HEK293 (cell line): ENCODE measurements around the gene CDT1.

ENCODE experiments used
- CTCF ChIA-PET: fragments of 350-600 bp; formaldehyde crosslinking; extraction: SDS; loops from one replicate; lab custom pipeline; 2021; ENCODE audit warnings: antibody characterized with exemption; lab: Yijun Ruan, JAX
- POLR2A ChIA-PET: fragments of 300-600 bp; formaldehyde crosslinking; extraction: SDS; loops from one replicate; lab custom pipeline; 2020; ENCODE audit warnings: antibody characterized with exemption, inconsistent platforms; lab: Yijun Ruan, JAX
- H3K27ac ChIP-seq: fragments of 200-500 bp; sonication (Bioruptor generic); 2 replicates; pipeline ENCODE4 v1.5.1; 2014; ENCODE audit warnings: low read depth, low read length, control low read depth, inconsistent platforms; ENCODE audit errors: extremely low read depth
- H3K36me3 ChIP-seq, 2 experiments: fragments of 200-500 bp in 1 of 2; sonication (Bioruptor generic) in 1 of 2; 1 replicate in 1 of 2; 2 replicates in 1 of 2; pipeline ENCODE4 v1.5.1; 2014 to 2017; ENCODE audit warnings: inconsistent platforms in 2 of 2, low read length in 2 of 2; ENCODE audit not compliant: control insufficient read depth in 2 of 2, insufficient read depth in 1 of 2
- H3K4me1 ChIP-seq: fragments of 200-500 bp; sonication (Bioruptor generic); 2 replicates; pipeline ENCODE4 v1.5.1; 2014; ENCODE audit warnings: mild to moderate bottlenecking, low read length, inconsistent platforms; ENCODE audit not compliant: control insufficient read depth, insufficient read depth
- H3K4me3 ChIP-seq: 2 replicates; pipeline ENCODE4 v1.5.1; 2011; ENCODE audit warnings: low read depth, mild to moderate bottlenecking, control low read depth, low read length, moderate library complexity
- H3K9me3 ChIP-seq: fragments of 200-500 bp; sonication (Bioruptor generic); 2 replicates; pipeline ENCODE4 v1.5.1; 2014; ENCODE audit warnings: low read depth, low read length, inconsistent platforms; ENCODE audit not compliant: control insufficient read depth, insufficient read depth
- GLIS1 ChIP-seq: fragments of 450-650 bp; formaldehyde crosslinking; IDR thresholded peaks from 2 replicates; pipeline ENCODE4 v1.5.1; 2016; ENCODE audit warnings: missing biosample characterization, missing genetic modification characterization
- HOXC10 ChIP-seq: sonication (generic); formaldehyde crosslinking; IDR thresholded peaks from 2 replicates; pipeline ENCODE4 v1.8.1; 2023; ENCODE audit warnings: mild to moderate bottlenecking, missing genetic modification reagents
- IKZF3 ChIP-seq: fragments of 450-650 bp; IDR thresholded peaks from 2 replicates; pipeline ENCODE4 v1.5.0; 2018; ENCODE audit warnings: missing biosample characterization, mild to moderate bottlenecking, missing genetic modification characterization, moderate library complexity
- KLF10 ChIP-seq: fragments of 450-650 bp; IDR thresholded peaks from 2 replicates; pipeline ENCODE4 v1.5.1; 2018; ENCODE audit warnings: missing biosample characterization, mild to moderate bottlenecking, missing genetic modification characterization
- KLF16 ChIP-seq: fragments of 450-650 bp; formaldehyde crosslinking; IDR thresholded peaks from 2 replicates; pipeline ENCODE4 v1.5.1; 2017; ENCODE audit warnings: missing biosample characterization, missing genetic modification characterization
- KLF9 ChIP-seq: fragments of 450-650 bp; formaldehyde crosslinking; IDR thresholded peaks from 2 replicates; pipeline ENCODE4 v1.5.1; 2016; ENCODE audit warnings: missing biosample characterization, missing genetic modification characterization, low read depth
- MEIS1 ChIP-seq: sonication (generic); formaldehyde crosslinking; IDR thresholded peaks from 2 replicates; pipeline ENCODE4 v1.8.1; 2022; ENCODE audit warnings: missing genetic modification reagents, mild to moderate bottlenecking, borderline replicate concordance
- MZF1 ChIP-seq: fragments of 450-650 bp; formaldehyde crosslinking; IDR thresholded peaks from 2 replicates; pipeline ENCODE4 v1.5.1; 2017; ENCODE audit warnings: missing biosample characterization, missing genetic modification characterization, borderline replicate concordance
- PATZ1 ChIP-seq: fragments of 450-650 bp; formaldehyde crosslinking; IDR thresholded peaks from 2 replicates; pipeline ENCODE4 v1.5.1; 2016; ENCODE audit warnings: missing biosample characterization, missing genetic modification characterization
- SP2 ChIP-seq: fragments of 450-650 bp; formaldehyde crosslinking; IDR thresholded peaks from 2 replicates; pipeline ENCODE4 v1.5.1; 2016; ENCODE audit warnings: missing biosample characterization, missing genetic modification characterization
- SP7 ChIP-seq: fragments of 450-650 bp; formaldehyde crosslinking; IDR thresholded peaks from 2 replicates; pipeline ENCODE4 v1.5.1; 2016; ENCODE audit warnings: missing biosample characterization, missing genetic modification characterization
- ZFHX2 ChIP-seq: fragments of 450-650 bp; formaldehyde crosslinking; conservative IDR thresholded peaks from 2 replicates; pipeline ENCODE4 v1.5.1; 2016; ENCODE audit warnings: missing biosample characterization, missing genetic modification characterization
- ZIC2 ChIP-seq: fragments of 450-650 bp; formaldehyde crosslinking; IDR thresholded peaks from 2 replicates; pipeline ENCODE4 v1.5.1; 2016; ENCODE audit warnings: missing biosample characterization, missing genetic modification characterization
- ZNF280D ChIP-seq: fragments of 450-650 bp; formaldehyde crosslinking; IDR thresholded peaks from 2 replicates; pipeline ENCODE4 v1.5.1; 2016; ENCODE audit warnings: missing biosample characterization, missing genetic modification characterization
- ZNF354C ChIP-seq: fragments of 450-650 bp; formaldehyde crosslinking; IDR thresholded peaks from 2 replicates; pipeline ENCODE4 v1.5.1; 2016; ENCODE audit warnings: missing biosample characterization, missing genetic modification characterization, low read depth, borderline replicate concordance
- ZNF366 ChIP-seq: fragments of 450-650 bp; formaldehyde crosslinking; conservative IDR thresholded peaks from 2 replicates; pipeline ENCODE4 v1.5.1; 2016; ENCODE audit warnings: missing biosample characterization, missing genetic modification characterization
- ZNF423 ChIP-seq: fragments of 450-650 bp; formaldehyde crosslinking; IDR thresholded peaks from 2 replicates; pipeline ENCODE4 v1.5.1; 2016; ENCODE audit warnings: missing biosample characterization, missing genetic modification characterization
- ZNF449 ChIP-seq: fragments of 450-650 bp; formaldehyde crosslinking; IDR thresholded peaks from 2 replicates; pipeline ENCODE4 v1.5.1; 2017; ENCODE audit warnings: missing biosample characterization, mild to moderate bottlenecking, missing genetic modification characterization, moderate library complexity
- ZNF501 ChIP-seq: fragments of 450-650 bp; formaldehyde crosslinking; IDR thresholded peaks from 2 replicates; pipeline ENCODE4 v1.5.1; 2016; ENCODE audit warnings: missing biosample characterization, missing genetic modification characterization
- ZNF549 ChIP-seq: fragments of 450-650 bp; IDR thresholded peaks from 2 replicates; pipeline ENCODE4 v1.5.1; 2018; ENCODE audit warnings: missing biosample characterization, missing genetic modification characterization, mild to moderate bottlenecking, inconsistent platforms, moderate library complexity
- ZNF560 ChIP-seq: fragments of 450-650 bp; formaldehyde crosslinking; IDR thresholded peaks from 2 replicates; pipeline ENCODE4 v1.5.1; 2017; ENCODE audit warnings: missing biosample characterization, missing genetic modification characterization, borderline replicate concordance
- ZNF610 ChIP-seq: fragments of 450-650 bp; formaldehyde crosslinking; IDR thresholded peaks from 2 replicates; pipeline ENCODE4 v1.5.1; 2016; ENCODE audit warnings: missing biosample characterization, missing genetic modification characterization, borderline replicate concordance
- ZNF660 ChIP-seq: fragments of 450-650 bp; IDR thresholded peaks from 2 replicates; pipeline ENCODE4 v1.5.1; 2018; ENCODE audit warnings: missing biosample characterization, mild to moderate bottlenecking, missing genetic modification characterization
- ZNF692 ChIP-seq: fragments of 450-650 bp; formaldehyde crosslinking; IDR thresholded peaks from 2 replicates; pipeline ENCODE4 v1.5.1; 2016; ENCODE audit warnings: missing biosample characterization, missing genetic modification characterization
- ZSCAN16 ChIP-seq: fragments of 450-650 bp; formaldehyde crosslinking; IDR thresholded peaks from 2 replicates; pipeline ENCODE4 v1.5.1; 2016; ENCODE audit warnings: missing biosample characterization, missing genetic modification characterization
- ZXDB ChIP-seq: fragments of 450-650 bp; formaldehyde crosslinking; IDR thresholded peaks from 2 replicates; pipeline ENCODE4 v1.5.1; 2016; ENCODE audit warnings: missing biosample characterization, missing genetic modification characterization

Gene CDT1

GRCh38 chr16:88768071-88768783 lies 35.4 kb upstream of the CDT1 start (continued):
- TF ChIP-seq ZNF449 (tag by site-specific recombination) (peak; percentile 72), ZNF692 (tag by site-specific recombination) (peak; percentile 78), ZNF660 (tag by site-specific recombination) (no peak)

- ChIA-PET CTCF (interaction anchor here (1.4 to 9.2 kb wide), 3 partner anchors 27 to 33 kb away, joined by 5 to 58 read pairs (median 6); no protein-coding TSS in a partner anchor), POLR2A (interaction anchor here (0.7 to 6.8 kb wide), 11 partner anchors 11 to 42 kb away, joined by 3 to 97 read pairs (median 5); partner anchors contain the start of genes APRT, CDT1 and PIEZO1)
- no peaks in the 10 kb centered on the region for H3K9me3 ChIP-seq
- H3K36me3 ChIP-seq: no peaks in the 10 kb centered on the region
- no peak overlapping the region; the same call in 1 of the 2 replicates for H3K4me3 ChIP-seq
- H3K27ac ChIP-seq: peak overlapping the region; percentile 80
- peaks cover 36% of the 10 kb centered on the region for H3K4me1 ChIP-seq
- TF ChIP-seq SP7 (tag by site-specific recombination) (0 out of 2 replicates have a peak, but pooled peaks have one; percentile 33), ZIC2 (tag by site-specific recombination) (peak; percentile 94), HOXC10 (CRISPR knock-in tag) (no peak), IKZF3 (tag by site-specific recombination) (0 out of 2 replicates have a peak, but pooled peaks have one; percentile 24), KLF9 (peak; percentile 71; the same call in 1 of the 2 replicates), ZXDB (tag by site-specific recombination) (peak; percentile 21; the same call in 1 of the 2 replicates), ZNF560 (tag by site-specific recombination) (no peak), ZNF610 (tag by site-specific recombination) (0 out of 2 replicates have a peak, but pooled peaks have one; percentile 15), SP2 (peak; percentile 46), ZSCAN16 (tag by site-specific recombination) (0 out of 2 replicates have a peak, but pooled peaks have one; percentile 36), KLF10 (peak; percentile 28; the same call in 1 of the 2 replicates), KLF16 (tag by site-specific recombination) (0 out of 2 replicates have a peak, but pooled peaks have one; percentile 17), MZF1 (tag by site-specific recombination) (no peak), ZNF501 (tag by site-specific recombination) (no peak), PATZ1 (tag by site-specific recombination) (peak; percentile 74), ZFHX2 (tag by site-specific recombination) (0 out of 2 replicates have a peak, but pooled peaks have one; percentile 23), ZNF354C (tag by site-specific recombination) (no peak), ZNF423 (tag by site-specific recombination) (peak; percentile 86), GLIS1 (tag by site-specific recombination) (peak; percentile 100), ZNF366 (tag by site-specific recombination) (no peak), MEIS1 (CRISPR knock-in tag) (no peak), ZNF280D (tag by site-specific recombination) (no peak), ZNF549 (tag by site-specific recombination) (no peak)
Observed at GRCh38 chr16:88769617-88770460, 33.8 kb upstream of the CDT1 start.
